KBM-7 (cell line): ENCODE data around the gene ZNF419.
"Not testable (repeated sequence)": the region's sequence is repeated elsewhere in the genome, so short reads cannot be mapped to it uniquely, and the experiment has no call there.

ENCODE experiments used
- DNase-seq: peaks from one replicate; pipeline ENCODE4 v3.0.0-alpha.2; 2015
- in situ Hi-C: fragments of 300-500 bp; cut with MboI; formaldehyde crosslinking; loops from 2 replicates; pipeline ENCODE4 v1.14.3; 2020; ENCODE audit warnings: low sequenced_read_pairs, low pct_unique_long_range_greater_than_20kb, mixed read lengths

The ZNF419 gene

DNA sequence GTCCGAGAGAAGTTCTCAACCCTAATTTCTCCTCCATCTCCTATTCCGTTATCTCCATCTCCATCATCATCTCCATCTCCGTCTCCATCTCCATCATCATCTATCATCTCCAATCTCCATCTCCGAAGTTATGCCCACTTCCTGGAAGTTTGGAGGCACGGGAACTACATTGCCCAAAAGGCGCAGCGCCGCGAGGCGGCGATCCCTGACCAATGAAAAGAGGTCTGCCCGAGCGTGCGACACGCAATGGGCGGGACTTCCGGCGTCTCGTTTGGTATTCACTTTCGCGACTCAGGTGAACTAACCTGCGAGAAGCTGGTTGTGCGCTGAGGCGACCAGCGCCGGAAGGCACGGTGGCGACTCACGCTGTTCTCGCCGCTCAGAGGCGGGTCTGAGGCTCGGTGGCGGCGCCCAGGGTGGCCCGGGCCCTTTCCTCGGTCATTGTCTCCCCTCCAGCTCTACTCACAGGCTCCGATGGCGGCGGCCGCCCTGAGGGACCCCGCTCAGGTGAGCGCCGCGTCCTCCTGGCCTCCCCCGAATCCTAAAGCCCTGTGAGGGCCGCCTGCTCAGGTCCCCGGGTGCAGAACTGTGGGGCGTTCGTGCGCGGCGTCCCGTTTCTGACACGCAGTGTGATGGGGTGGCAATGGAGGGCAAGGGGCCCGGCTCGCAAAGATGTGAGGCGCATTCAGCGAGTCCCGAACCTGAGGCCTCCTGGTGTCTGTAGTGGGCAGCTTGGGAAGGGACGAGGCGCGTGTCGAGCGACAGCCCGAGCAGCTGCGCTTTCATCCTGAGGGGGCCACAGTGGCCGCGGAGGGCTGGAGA, at the start of gene ZNF419:
TSS of gene ZNF419 (plus strand) at position 274 of the 822 bp plus-strand sequence. CDS start at position 475, 201 bp downstream.
- peak; percentile 85 for DNase-seq
- in situ Hi-C loops, result not testable (repeated sequence)

GRCh38 chr19:57437931-57438330, 49.6 kb upstream of the ZNF419 start:
- in situ Hi-C loops, result no loop called here
- no peak for DNase-seq

DNA sequence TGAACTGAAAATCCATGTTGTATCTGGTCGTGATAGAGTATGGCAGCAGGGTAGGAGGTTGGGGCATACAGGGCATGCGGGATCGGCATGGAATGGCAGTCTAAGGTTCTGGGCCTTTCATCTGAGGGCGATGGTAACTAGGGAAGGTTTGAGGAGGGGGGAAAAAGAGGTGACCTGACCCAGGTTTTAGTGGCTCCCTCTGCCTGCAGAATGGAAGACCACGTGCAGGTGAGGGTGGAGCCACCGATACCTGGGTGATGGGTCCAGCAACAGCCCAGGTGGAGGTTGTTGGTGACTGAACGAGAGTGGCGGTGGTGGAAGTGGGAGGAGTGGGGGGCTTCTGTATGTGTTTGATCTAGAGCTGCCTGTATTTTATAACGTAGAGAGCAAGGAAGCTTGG, 48.6 kb upstream of the ZNF419 start:
- in situ Hi-C loops, result no loop called here
- no peak for DNase-seq

GRCh38 chr19:57441979-57442752, 45.4 kb upstream of the ZNF419 start:
- in situ Hi-C loops, result no loop called here
- no peak for DNase-seq

DNA sequence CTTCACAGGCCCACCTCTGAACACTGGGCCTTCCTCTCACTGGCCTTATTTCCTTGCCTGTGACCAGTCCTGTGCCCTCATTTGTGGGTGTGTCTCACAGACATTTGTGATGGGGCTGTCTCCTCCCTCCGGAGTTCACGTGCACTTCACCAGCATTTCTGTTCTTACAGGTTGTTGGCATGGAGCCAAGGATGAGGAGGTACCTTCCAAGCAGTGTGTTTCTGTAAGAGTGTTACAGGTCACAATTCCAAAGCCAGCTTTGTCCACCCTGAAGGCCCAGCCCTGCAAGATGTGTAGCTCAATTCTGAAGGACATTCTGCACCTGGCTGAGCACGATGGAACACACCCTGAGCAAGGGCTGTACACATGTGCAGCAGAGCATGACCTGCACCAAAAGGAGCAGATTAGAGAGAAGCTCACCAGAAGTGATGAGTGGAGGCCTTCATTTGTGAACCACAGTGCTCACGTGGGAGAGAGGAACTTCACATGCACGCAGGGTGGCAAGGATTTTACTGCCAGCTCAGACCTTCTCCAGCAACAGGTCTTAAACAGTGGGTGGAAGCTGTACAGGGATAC, 44.3 kb upstream of the ZNF419 start:
- DNase-seq, result no peak
- in situ Hi-C loops, result no loop called here

- DNase-seq, result no peak
- in situ Hi-C loops, result no loop called here
These were observed 35.2 kb upstream of the ZNF419 start for GRCh38 chr19:57452307-57452706.

DNA sequence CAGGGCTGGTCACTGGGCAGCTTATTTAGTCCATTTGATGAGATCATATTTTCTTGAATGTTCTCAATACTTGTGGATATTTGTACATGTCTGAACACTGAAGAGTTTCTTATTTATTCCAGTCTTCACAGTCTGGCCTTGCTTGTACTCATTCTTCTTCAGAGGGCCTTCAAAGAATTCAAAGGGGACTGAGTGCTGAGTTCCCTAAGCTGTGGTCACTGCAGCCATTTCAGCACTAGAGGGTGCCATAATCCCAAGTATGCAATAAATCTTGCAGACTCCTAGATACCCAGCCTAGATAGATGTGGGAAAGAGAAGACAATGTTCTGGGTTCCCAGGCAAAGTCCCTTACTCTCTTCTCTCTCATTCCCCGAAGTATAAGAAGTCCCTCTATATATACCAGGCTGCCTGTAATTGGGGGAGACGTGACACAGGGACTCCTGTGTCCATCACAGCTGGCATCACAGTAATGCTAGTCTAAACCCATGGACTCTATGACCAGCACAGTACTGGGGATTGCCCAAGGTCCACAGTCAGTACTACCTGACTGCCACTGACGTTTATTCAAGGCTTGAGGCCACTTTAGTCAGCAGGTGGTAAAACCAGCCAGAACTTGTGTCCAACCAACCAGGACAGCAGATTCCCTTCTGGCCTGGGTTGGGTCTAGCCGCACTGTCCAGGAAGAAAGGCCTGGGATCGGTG, 21.7 kb upstream of the ZNF419 start:
- DNase-seq, result peak; percentile 73
- in situ Hi-C loops, result no loop called here

- no peak for DNase-seq
- in situ Hi-C loops, result no loop called here
These were observed 21.1 kb upstream of the ZNF419 start for GRCh38 chr19:57466489-57466888.

GRCh38 chr19:57473646-57474045, 13.9 kb upstream of the ZNF419 start:
- in situ Hi-C loops, result no loop called here
- no peak for DNase-seq

- in situ Hi-C loops, result no loop called here
- peak; percentile 89 for DNase-seq
These were observed 10.2 kb upstream of the ZNF419 start, which contains the start of gene ZNF772 for GRCh38 chr19:57477191-57478008. TSS of gene ZNF772 (minus strand) at chr19:57477566. CDS start at chr19:57477309, 257 bp downstream.

GRCh38 chr19:57488299-57488644, 722 bp downstream of the ZNF419 start:
- in situ Hi-C loops, DNase-seq: not testable (repeated sequence)

DNA sequence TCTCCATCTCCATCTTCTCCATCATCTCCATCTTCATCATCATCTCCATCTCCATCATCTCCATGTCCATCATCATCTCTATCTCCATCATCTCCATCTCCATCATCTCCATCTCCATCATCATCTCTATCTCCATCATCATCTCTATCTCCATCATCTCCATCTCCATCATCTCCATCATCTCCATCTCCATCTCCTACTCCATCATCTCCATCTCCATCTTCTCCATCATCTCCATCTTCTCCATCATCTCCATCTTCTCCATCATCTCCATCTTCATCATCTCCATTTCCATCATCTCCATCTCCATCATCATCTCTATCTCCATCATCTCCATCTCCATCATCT, 11.8 kb downstream of the ZNF419 start:
- DNase-seq, in situ Hi-C loops: not testable (repeated sequence)

DNA sequence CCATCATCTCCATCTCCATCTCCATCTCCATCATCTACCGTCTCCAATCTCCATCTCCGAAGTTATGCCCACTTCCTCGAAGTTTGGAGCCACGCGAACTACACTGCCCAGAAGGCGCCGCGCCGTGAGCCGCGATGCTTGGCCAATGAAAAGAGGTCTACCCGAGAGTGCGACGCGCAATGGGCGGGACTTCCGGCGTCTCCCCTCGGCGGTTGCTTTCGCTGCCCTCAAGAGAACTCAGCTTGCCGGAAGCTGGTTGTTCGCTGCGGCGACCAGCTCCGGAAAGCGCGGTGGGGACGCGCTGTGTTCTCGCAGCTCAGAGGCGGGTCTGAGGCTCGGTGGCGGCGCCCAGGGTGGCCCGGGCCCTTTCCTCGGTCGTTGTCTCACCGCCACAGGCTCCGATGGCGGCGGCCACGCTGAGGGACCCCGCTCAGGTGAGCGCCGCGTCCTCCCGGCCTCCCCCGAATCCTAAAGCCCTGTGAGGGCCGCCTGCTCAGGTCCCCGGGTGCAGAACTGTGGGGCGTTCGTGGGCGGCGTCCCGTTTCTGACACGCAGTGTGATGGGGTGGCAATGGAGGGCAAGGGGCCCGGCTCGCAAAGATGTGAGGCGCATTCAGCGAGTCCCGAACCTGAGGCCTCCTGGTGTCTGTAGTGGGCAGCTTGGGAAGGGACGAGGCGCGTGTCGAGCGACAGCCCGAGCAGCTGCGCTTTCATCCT, 12.3 kb downstream of the ZNF419 start, which contains the start of gene ZNF773:
TSS of gene ZNF773 (plus strand) at position 259 of the 716 bp plus-strand sequence. CDS start at position 402, 143 bp downstream.
- DNase-seq, result peak; percentile 94
- in situ Hi-C loops, result not testable (repeated sequence)

DNA sequence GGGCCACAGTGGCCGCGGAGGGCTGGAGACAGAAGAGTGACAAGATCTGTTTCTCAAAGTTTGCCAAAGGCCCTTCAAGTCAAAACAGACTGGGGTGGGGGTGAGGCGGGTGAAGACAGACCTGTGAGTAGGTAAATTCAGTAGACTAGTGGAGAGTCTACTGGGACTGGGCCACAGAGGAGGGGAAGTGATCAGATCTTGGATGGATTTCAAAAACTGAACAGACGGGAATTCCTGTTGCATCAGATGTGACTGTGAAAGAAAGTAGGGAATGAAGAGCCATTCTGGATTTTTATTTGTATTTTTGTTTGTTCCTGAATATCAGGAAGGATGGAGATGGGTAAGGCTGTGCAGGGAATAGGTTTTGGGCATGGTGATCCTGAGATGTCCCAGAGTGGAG, 12.8 kb downstream of the ZNF419 start:
- DNase-seq, result not testable (repeated sequence)

DNA sequence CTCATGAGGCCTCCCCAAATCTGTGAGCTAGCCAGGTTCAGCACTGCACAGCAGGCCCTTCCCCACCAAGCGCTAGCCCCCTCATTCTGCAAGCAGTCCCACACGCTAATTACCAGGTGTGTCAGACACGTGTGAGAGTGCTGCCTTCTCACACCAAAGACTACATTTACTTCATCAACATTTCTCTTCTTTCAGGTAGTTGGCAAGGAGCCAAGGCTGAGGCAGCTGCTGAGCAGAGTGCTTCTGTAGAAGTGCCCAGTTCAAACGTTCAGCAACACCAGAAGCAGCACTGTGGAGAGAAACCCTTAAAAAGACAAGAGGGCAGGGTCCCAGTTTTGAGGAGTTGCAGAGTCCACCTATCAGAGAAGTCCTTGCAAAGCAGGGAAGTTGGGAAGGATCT, 18.6 kb downstream of the ZNF419 start:
- in situ Hi-C loops, result no loop called here
- no peak for DNase-seq

More for the DNA sequence above, 12.8 kb downstream of the ZNF419 start:
- in situ Hi-C loops, result not testable (repeated sequence)

- in situ Hi-C loops, result no loop called here
- DNase-seq, result no peak
These were observed 23.9 kb downstream of the ZNF419 start for GRCh38 chr19:57511484-57511883.

- in situ Hi-C loops, result no loop called here
- no peak for DNase-seq
These were observed 25.3 kb downstream of the ZNF419 start for GRCh38 chr19:57512845-57513244.

DNA sequence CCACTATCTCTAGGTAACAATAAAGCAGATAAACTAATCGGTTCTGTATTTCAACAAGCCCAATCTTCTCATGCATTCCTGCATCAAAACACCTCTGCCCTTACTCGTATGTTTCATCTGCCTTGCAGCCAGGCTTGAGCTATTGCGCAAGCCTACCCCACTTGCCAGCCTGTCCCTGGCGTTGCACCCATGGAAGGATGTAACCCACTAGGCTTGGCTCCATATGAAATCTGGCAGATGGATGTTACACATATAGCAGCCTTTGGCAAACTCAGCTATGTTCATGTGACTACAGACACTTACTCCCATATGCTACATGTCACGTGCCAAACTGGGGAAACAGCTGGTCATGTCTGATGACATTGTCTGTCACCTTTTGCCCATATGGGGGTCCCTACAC, 27.7 kb downstream of the ZNF419 start:
- no peak for DNase-seq
- in situ Hi-C loops, result no loop called here
